HEK293T (cell line): ENCODE results near the gene KY.

ENCODE experiments used
- CTCF ChIA-PET: fragments of 350-600 bp; formaldehyde crosslinking; extraction: SDS; loops from one replicate; lab custom pipeline; 2021; ENCODE audit warnings: antibody characterized with exemption, inconsistent platforms; lab: Yijun Ruan, JAX
- POLR2A ChIA-PET: fragments of 350-600 bp; formaldehyde crosslinking; extraction: SDS; loops from one replicate; lab custom pipeline; 2020; ENCODE audit warnings: antibody characterized with exemption, inconsistent platforms; lab: Yijun Ruan, JAX
- DNase-seq: peaks from one replicate; pipeline ENCODE4 v3.0.0; 2012; ENCODE audit warnings: mixed read lengths; ENCODE audit errors: extremely low spot score
- ARNT ChIP-seq: fragments of 450-650 bp; IDR thresholded peaks from 2 replicates; pipeline ENCODE4 v1.6.1; 2017; ENCODE audit warnings: mild to moderate bottlenecking
- BHLHE40 ChIP-seq: fragments of 450-650 bp; IDR thresholded peaks from 2 replicates; pipeline ENCODE4 v1.6.1; 2016; ENCODE audit warnings: mild to moderate bottlenecking, moderate library complexity, borderline replicate concordance
- CTBP1 ChIP-seq: fragments of 450-650 bp; IDR thresholded peaks from 2 replicates; pipeline ENCODE4 v1.6.1; 2016; ENCODE audit warnings: borderline replicate concordance
- ELF4 ChIP-seq: fragments of 450-650 bp; IDR thresholded peaks from 2 replicates; pipeline ENCODE4 v1.6.1; 2017; ENCODE audit warnings: antibody characterized with exemption
- FOXA1 ChIP-seq: fragments of 450-650 bp; IDR thresholded peaks from 2 replicates; pipeline ENCODE4 v1.6.1; 2016; ENCODE audit warnings: mild to moderate bottlenecking
- FOXK2 ChIP-seq: fragments of 450-650 bp; IDR thresholded peaks from 2 replicates; pipeline ENCODE4 v1.6.1; 2016; ENCODE audit warnings: mild to moderate bottlenecking
- FOXM1 ChIP-seq: fragments of 450-650 bp; IDR thresholded peaks from 2 replicates; pipeline ENCODE4 v1.6.1; 2017; ENCODE audit warnings: mild to moderate bottlenecking, borderline replicate concordance
- HDGF ChIP-seq: fragments of 450-650 bp; IDR thresholded peaks from 2 replicates; pipeline ENCODE4 v1.6.1; 2017; ENCODE audit warnings: antibody characterized with exemption, borderline replicate concordance
- L3MBTL2 ChIP-seq: fragments of 450-650 bp; conservative IDR thresholded peaks from 2 replicates; pipeline ENCODE4 v1.6.1; 2016; ENCODE audit warnings: mild to moderate bottlenecking
- LEF1 ChIP-seq: fragments of 450-650 bp; IDR thresholded peaks from 2 replicates; pipeline ENCODE4 v1.6.1; 2017; ENCODE audit warnings: mild to moderate bottlenecking, borderline replicate concordance
- NFRKB ChIP-seq: fragments of 450-650 bp; IDR thresholded peaks from 2 replicates; pipeline ENCODE4 v1.6.1; 2016; ENCODE audit warnings: mild to moderate bottlenecking, moderate library complexity
- PKNOX1 ChIP-seq: fragments of 450-650 bp; IDR thresholded peaks from 2 replicates; pipeline ENCODE4 v1.6.1; 2016
- SP1 ChIP-seq: fragments of 450-650 bp; IDR thresholded peaks from 2 replicates; pipeline ENCODE4 v1.6.1; 2017
- SUZ12 ChIP-seq: fragments of 450-650 bp; IDR thresholded peaks from 2 replicates; pipeline ENCODE4 v1.6.1; 2016; ENCODE audit warnings: mild to moderate bottlenecking
- TARDBP ChIP-seq: fragments of 450-650 bp; IDR thresholded peaks from 2 replicates; pipeline ENCODE4 v1.6.1; 2016
- ZNF384 ChIP-seq: fragments of 450-650 bp; IDR thresholded peaks from 2 replicates; pipeline ENCODE4 v1.6.1; 2016

Gene KY

GRCh38 chr3:134666052-134666451 is 15.2 kb upstream of the KY start:
- no peak for DNase-seq
- POLR2A ChIA-PET, result no interaction called here
- no peak for TF ChIP-seq ARNT
- TF ChIP-seq ZNF384, result no peak
- no peak for TF ChIP-seq L3MBTL2
- TF ChIP-seq ELF4, result no peak
- no peak for TF ChIP-seq BHLHE40
- TF ChIP-seq PKNOX1, result no peak
- CTCF ChIA-PET, result no interaction called here

DNA sequence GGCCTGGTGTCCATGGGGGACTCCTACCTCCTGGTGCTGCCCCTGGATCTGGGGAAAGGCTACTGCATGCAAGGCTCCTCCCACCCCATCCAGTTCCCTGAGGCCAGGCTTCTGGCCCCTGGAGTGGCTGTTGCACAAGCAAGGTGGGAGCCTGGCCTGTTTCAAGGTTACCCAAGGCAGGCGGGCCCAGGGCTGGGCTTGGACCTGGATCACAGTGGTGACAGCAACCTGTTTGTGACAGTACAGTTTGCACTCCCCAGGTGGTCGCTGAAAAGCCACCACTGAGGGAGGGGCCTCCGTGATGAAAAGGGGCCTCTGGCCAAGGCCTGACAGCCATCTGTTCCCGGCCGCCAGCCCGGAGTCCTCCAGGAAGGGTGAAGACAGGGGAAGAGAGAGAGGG is 14.4 kb upstream of the KY start:
- no peak for DNase-seq
- CTCF ChIA-PET, result no interaction called here

GRCh38 chr3:134663721-134664456 is 13.1 kb upstream of the KY start:
- ChIA-PET POLR2A (no interaction called here), CTCF (no interaction called here)
- no peak for DNase-seq
- no peak for TF ChIP-seq PKNOX1
- no peak for TF ChIP-seq LEF1
- no peak for TF ChIP-seq FOXK2
- TF ChIP-seq NFRKB, result no peak
- TF ChIP-seq ARNT, result no peak
- no peak for TF ChIP-seq SUZ12
- no peak for TF ChIP-seq FOXM1

More for the DNA sequence above, 14.4 kb upstream of the KY start:
- TF ChIP-seq PKNOX1 (no peak), L3MBTL2 (no peak), FOXA1 (no peak), FOXM1 (no peak), TARDBP (no peak)
- POLR2A ChIA-PET, result no interaction called here

DNA sequence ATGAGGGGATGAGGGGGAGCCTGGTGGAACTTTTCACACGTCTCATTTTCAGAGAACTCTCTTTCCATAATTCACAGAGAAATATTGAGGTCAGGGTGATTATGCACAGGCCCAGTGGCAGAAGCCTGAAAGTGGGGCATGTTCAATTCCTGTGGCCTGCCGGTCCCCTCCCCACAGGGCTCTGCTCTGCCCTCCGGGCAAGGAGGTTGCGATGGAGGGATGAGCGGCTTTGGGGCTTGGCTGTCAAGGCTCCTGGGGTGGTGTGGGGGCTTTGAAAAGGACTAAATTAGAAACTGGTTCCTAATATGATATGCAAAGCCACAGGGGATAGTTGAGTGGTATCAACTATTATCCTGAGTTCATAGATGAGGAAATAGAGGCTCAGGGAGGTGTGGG is 9.2 kb upstream of the KY start:
- ChIA-PET POLR2A (no interaction called here), CTCF (no interaction called here)
- TF ChIP-seq NFRKB, result no peak
- DNase-seq, result no peak

- CTCF ChIA-PET, result no interaction called here
Observed at GRCh38 chr3:134659391-134660045, 8.7 kb upstream of the KY start.

GRCh38 chr3:134658555-134658954 is 7.7 kb upstream of the KY start:
- ChIA-PET POLR2A (no interaction called here), CTCF (no interaction called here)
- TF ChIP-seq LEF1 (no peak), HDGF (no peak), PKNOX1 (no peak), TARDBP (no peak), SP1 (no peak), SUZ12 (no peak), FOXK2 (no peak), ARNT (no peak), FOXA1 (no peak), L3MBTL2 (no peak), BHLHE40 (no peak), CTBP1 (no peak), ZNF384 (no peak), NFRKB (no peak), FOXM1 (no peak), ELF4 (no peak)
- no peak for DNase-seq

More at GRCh38 chr3:134659391-134660045, 8.7 kb upstream of the KY start:
- TF ChIP-seq HDGF (no peak), SP1 (no peak), NFRKB (no peak), ARNT (no peak)
- no peak for DNase-seq
- POLR2A ChIA-PET, result no interaction called here
